Hematopoietic multipotent progenitor cell treated with erythropoietin and hydrocortisone succinate and interleukin-3 and kit ligand, for 17 days (in vitro differentiated cells): ENCODE data around the gene GPBAR1.

Experiments
- DNase-seq: peaks from one replicate; pipeline ENCODE4 v3.0.0-alpha.2; 2015; ENCODE audit warnings: low spot score

GPBAR1 gene

DNA sequence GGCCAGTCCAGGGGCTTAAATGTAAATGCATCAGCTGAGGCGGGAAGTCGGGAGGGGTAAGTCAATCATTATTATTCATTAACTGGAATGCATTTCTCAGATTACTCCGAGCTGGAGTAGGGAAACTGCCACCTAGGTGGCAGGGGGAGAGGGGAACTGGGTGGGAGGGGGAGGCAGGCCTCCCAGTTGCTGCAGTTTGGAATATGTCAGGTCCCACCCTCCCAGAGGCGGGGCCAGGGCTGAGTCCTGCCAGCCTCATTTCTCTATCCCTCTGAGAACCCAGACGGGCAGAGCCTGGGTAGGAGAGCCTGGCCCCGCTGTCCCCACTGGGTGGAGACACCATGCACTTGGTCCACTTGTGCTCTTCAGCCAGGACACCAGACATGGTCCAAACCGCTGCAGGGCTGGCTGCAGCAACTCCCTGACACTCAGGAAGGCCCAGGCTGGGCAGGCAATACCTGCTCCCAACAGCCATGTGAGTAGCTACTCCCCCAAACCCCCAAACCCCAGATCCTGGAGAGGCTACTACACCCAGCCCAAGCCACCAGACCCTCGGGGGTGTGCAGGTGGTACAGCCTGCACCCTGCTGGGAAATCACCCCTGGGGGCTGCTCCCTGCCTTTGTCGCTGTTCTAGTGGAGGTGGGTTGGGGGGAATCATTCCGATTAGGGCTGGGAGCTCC, at the start of gene GPBAR1:
TSS of gene GPBAR1 (plus strand) at position 274 of the 681 bp plus-strand sequence. CDS start 1,710 bp downstream, outside the sequence.
- DNase-seq: no peak

DNA sequence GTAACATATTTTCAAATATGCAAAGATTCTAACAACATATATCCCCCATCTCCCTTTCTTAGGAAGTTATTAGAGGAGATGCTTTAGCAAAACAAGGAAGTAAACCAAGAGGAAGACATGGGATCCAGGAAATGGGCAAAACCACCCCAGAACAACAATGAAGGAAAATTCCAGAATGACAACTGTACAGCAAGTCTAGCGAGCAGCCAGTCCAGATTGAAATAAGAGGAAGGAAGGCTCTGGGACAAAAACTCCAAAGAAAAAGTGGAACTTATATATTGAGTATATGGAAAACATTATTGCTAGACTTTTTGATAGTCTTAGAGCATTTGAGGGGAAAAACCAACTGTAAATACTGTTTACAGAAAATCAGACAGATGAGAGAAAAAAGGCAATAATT, 46.7 kb upstream of the GPBAR1 start:
- no peak for DNase-seq

DNA sequence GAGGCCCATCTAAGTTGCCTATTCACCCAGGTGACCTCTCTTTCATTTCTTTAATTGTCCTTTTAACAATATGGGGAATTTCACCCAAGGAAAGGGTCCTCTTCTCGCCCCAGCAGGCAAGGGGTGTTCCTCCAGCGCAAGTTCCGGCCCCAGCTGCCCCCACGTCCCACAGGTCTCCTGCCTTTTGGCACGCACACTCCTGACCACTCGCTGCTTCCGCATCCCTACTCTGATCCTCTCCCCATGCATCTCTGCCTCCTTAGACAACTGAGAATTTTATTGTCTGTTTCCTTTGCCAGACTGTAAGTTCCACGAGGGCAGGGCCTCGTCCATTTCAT, 44.5 kb upstream of the GPBAR1 start:
- DNase-seq: no peak

DNA sequence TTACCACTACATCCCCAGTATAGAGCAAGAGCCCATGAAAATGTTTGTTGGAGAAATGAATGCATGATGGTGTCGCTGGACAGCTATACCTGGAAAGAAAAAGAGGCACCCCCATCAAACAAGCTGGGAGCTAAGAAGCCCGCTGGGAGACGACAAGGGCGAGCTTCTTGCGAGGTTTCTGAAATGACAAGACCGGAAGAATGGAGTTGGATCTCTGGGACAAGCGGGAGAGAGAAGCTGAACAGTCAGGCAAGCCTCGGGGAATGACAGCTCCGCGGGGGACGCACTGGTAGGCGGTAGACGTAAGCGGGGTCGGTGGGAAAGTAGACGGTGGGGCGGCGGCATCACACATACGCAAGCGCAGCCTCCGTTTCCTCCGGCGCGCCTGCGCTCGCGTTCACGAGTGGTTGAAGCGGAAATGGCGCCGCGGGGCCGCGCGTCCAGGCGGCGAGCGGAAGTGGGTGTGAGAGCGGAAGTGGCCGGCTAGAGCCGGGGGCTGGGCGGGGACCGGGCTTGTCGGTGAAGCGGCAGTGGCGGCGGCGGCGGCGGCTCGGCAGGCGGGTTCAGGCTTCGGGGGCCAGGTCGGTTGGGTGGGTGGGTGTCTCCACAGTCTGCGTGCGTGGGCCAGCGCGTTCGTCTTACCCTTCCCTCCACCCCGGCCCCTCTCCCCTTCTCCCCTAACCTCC, 44.0 kb upstream of the GPBAR1 start, which contains the start of gene ARPC2:
TSS of gene ARPC2 (plus strand) at position 516 of the 686 bp plus-strand sequence. CDS start 282 bp downstream, outside the sequence.
- DNase-seq: peak; percentile 86

GRCh38 chr2:218217360-218218267, 43.2 kb upstream of the GPBAR1 start:
- DNase-seq: peak; percentile 19

GRCh38 chr2:218218268-218219185, 42.3 kb upstream of the GPBAR1 start:
- no peak for DNase-seq

GRCh38 chr2:218219934-218220333, 40.9 kb upstream of the GPBAR1 start:
- no peak for DNase-seq

GRCh38 chr2:218221000-218221399, 39.8 kb upstream of the GPBAR1 start:
- no peak for DNase-seq

- no peak for DNase-seq
These were observed 37.8 kb upstream of the GPBAR1 start for GRCh38 chr2:218223046-218223445.

DNA sequence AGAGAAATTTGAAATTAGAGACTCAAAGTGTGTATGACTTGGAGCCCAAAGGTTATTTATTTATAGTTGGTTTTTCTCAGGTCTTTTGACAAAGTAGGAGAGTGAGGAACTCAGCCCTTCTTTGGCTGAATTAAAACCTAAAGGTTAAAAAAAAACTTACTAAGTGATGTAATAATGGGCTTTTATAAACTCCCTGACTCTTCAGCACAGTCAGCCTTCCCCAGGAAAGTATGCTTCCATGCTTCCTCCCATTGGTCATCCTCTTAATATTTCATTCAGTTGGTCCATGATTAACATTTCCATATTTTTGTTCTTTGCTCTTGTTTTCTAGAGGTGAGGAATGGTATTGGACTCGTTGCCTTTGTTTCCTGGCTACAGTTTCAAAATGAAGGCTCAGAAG, 36.6 kb upstream of the GPBAR1 start:
- DNase-seq: no peak

GRCh38 chr2:218226903-218227302, 33.9 kb upstream of the GPBAR1 start:
- no peak for DNase-seq

- DNase-seq: no peak
These were observed 32.3 kb upstream of the GPBAR1 start for GRCh38 chr2:218228366-218229090.

GRCh38 chr2:218229239-218229638, 31.6 kb upstream of the GPBAR1 start:
- DNase-seq: no peak

GRCh38 chr2:218229851-218230250, 31.0 kb upstream of the GPBAR1 start:
- DNase-seq: no peak

GRCh38 chr2:218230882-218231281, 29.9 kb upstream of the GPBAR1 start:
- peak; percentile 25 for DNase-seq

DNA sequence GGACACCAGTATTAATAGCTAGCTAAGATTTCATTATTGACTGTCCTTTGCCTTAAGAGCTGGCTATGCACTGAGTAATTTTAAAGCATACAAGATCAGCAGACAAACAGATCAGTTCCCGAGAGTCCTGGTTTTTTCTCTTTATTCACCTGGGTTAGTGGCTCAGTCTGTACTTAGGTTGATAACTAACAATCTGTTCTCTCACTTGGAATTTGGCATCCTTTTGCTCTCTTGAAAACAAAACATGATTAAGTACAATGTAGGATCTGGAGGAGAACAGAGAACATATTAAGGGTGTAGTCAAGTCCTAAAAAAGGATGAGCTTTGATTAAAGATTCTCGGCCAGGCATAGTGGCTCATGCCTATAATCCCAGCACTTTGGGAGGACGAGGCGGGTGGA, 27.3 kb upstream of the GPBAR1 start:
- DNase-seq: no peak

DNA sequence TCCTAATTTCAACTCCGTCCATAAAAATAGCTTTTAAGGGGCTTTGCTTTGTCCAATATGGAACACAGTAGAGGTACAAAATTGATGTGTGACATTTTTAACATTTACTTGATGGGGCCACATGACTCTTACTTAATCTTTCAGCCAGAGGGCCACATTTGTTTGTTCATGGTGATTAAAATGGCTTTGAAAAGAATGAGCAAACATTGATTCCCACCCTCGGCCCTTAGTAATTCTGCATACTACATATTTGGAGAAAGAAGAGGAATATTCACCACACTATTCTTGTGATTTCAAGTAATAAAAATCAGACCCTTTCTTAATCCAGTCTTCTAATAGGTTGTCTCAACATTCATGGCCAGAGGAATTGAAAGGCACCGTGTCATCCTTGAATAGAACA, 26.3 kb upstream of the GPBAR1 start:
- DNase-seq: no peak

DNA sequence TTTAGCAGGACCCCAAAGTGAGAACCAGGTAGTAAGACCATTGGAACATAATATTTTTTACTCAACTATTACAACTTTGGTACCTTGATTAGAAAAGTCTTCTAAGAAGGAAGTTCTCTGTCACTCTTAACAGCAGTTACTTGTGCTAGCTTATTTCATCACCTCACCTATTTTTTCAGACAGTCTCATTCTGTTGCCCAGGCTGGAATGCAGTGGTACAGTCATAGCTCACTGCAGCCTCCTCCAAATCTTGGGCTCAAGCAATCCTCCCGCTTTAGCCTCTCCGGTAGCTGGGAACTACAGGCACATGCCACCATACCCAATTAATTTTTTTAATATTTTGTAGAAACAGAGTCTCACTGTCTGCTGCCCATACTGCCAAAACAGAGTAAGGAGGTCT, 25.8 kb upstream of the GPBAR1 start:
- DNase-seq: no peak

GRCh38 chr2:218236829-218237228, 24.0 kb upstream of the GPBAR1 start:
- no peak for DNase-seq

DNA sequence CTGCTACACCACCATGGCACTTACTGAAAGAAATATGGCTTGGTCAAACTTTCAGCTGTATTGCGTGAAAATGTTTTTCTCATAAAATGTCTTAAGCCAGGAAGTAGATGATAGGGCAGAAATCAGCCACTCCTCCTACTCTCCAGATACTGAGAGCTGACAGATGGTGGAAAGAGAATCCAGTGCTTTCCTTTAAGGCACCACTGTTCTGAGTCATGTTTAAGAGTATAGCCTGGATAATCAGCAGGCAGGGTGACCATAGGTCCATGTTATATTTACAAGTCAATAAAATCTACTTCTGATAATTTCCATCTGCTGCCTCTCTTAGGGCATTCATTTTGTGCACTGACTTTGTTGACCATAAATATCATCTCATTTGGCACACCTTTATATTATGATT, 21.9 kb upstream of the GPBAR1 start:
- DNase-seq: no peak

- no peak for DNase-seq
These were observed 16.6 kb upstream of the GPBAR1 start for GRCh38 chr2:218244204-218244603.
